H7 (cell line): Measurements from ENCODE around the gene MRPL10. TPM values are rescaled to one million over a fixed set of nuclear protein-coding genes. Genes with fewer than 3 reads are reported as not detected.
"Not testable (repeated sequence)": the region's sequence is repeated elsewhere in the genome, so short reads cannot be mapped to it uniquely, and the experiment has no call there.

Experiments used
- DNase-seq: peaks from one replicate; pipeline ENCODE4 v3.0.0; 2012
- H3K27me3 ChIP-seq: 2 replicates; pipeline ENCODE4 v1.6.0; 2011; ENCODE audit warnings: mild to moderate bottlenecking, low read length; ENCODE audit not compliant: control insufficient read depth, insufficient read depth
- H3K36me3 ChIP-seq: replicated peaks from 2 replicates; pipeline ENCODE4 v1.5.1; 2011; ENCODE audit warnings: low read length; ENCODE audit not compliant: control insufficient read depth, insufficient read depth
- H3K4me3 ChIP-seq: 2 replicates; pipeline ENCODE4 v1.5.1; 2011; ENCODE audit warnings: low read depth, mild to moderate bottlenecking, control low read depth, low read length, moderate library complexity; ENCODE audit not compliant: insufficient read depth
- total RNA-seq: library from RNA; depleted of rRNA; stranded (reverse); fragments of >200 nt; shearing (Covaris generic); gene quantifications from 2 replicates; pipeline ENCODE4 v1.2.3, GENCODE V29; 2014; rRNA removed

Gene MRPL10
- total RNA-seq, 1 experiment from 2014 or later, result 156 TPM

DNA sequence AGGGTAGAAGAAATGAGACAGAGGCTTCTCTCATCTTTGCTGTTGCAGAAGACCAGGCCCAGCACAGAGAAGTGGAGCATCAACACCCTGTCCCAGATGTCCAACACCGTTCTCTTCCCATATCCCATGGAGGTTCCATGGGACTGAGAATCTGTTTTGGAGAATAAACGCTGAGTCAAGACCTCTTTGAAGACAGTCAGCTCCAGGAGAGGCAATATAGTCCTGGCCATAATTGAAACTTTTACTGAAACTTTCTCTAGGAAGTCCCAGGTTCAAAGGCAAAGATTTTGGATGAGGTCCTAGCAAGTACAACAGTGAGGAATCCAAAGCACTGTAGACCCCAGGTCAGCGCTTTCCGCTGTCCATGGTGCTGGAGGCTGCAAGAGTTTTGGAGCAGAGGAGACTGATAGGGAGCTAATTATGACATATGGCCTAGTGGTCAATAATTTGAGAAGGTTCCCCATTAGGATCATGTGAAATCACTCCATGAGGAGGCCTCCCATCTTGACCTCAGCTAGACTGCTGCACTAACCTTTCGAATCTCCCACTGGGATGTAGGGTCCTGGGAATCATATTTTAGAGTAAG, 45.7 kb downstream of the MRPL10 start:
- Histone ChIP-seq H3K36me3 (no peaks in the 10 kb centered on the region), H3K4me3 (no peak overlapping the region), H3K27me3 (peaks cover 22% of the 10 kb centered on the region)
- DNase-seq, result peak; percentile 80

GRCh38 chr17:47781397-47781796, 49.9 kb downstream of the MRPL10 start:
- no peak for DNase-seq
- H3K4me3 ChIP-seq, result no peak overlapping the region
- H3K36me3 ChIP-seq, result no peaks in the 10 kb centered on the region
- H3K27me3 ChIP-seq, result no peaks in the 10 kb centered on the region; the same call in 1 of the 2 replicates

DNA sequence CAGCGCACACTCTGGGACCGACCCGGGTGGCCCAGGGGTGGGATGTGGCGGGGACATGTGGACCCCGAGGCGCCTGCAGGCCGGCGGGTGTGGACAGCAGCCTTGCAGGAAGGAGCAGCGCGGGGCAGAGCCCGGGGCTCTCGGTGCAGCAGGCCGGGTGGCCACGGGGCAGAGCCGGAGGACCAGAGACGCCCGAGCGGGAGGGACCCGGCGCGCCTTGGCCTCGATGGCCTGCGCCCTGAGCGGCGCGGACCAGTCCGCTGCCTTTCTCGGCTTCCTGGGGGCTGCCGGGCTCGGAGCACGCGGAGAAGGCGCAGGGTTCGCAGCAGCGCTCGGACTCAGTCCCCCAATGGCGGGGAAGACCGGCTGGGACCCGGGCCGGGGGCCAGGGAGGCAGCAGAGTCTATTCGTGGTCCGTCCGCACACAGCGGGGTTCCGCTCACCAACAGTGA, 53.1 kb downstream of the MRPL10 start:
- no peaks in the 10 kb centered on the region for H3K36me3 ChIP-seq
- DNase-seq, result peak; percentile 42
- H3K27me3 ChIP-seq, result peaks cover 7% of the 10 kb centered on the region; the same call in 1 of the 2 replicates
- H3K4me3 ChIP-seq, result no peak overlapping the region

GRCh38 chr17:47776330-47777197, 54.8 kb downstream of the MRPL10 start:
- Histone ChIP-seq H3K27me3 (peaks cover 7% of the 10 kb centered on the region; the same call in 1 of the 2 replicates), H3K36me3 (no peaks in the 10 kb centered on the region), H3K4me3 (no peak overlapping the region)
- peak; percentile 77 for DNase-seq

DNA sequence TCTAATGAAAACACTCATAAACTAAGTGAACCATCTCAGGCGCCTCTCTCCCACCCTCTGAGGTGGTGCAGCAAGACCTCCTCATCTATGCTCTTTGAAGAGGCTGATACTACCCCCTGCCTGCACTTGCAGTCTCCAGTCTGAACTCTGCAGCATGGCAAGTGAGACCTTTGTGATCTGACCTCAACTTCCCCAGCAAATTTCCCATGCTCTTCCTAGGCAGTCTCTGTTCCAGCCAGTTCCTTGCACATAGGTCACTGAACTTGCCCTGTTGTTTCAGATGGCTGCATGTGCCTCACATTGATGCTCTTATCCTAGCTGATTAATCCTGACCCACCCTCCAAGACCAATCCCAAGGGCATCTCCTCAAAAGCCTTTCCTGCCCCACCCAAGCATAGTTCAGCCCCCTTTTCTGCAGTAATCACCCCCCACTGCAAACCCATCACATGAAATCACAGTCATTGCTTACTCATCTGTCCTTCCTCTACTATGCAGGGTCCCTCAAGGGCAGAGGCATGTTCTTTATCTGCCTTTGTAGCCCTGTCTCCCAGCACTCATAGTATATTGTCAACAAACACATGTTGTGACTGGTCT, 56.3 kb downstream of the MRPL10 start:
- Histone ChIP-seq H3K4me3 (no peak overlapping the region), H3K27me3 (peaks cover 7% of the 10 kb centered on the region; the same call in 1 of the 2 replicates), H3K36me3 (no peaks in the 10 kb centered on the region)
- no peak for DNase-seq

DNA sequence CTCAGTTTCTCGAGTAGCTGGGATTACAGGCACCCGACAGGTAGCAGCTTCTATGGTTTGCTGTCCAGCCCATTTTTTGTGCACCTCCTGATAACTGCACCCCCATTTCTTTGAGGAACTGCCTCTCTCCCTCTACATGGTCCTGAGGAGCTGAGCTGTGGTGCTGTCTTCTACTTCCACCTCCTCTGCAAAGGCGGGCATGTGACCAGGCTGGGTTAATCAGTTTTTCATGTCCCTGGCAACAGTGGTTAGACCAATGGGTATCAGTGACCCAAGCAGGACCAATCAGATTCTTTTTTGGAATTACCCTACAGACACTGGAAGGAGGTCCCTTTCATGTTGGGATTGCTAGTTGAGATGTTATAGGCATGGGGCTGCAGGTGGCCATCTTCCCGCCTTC, 57.0 kb downstream of the MRPL10 start:
- Histone ChIP-seq H3K27me3 (peaks cover 7% of the 10 kb centered on the region; the same call in 1 of the 2 replicates), H3K36me3 (no peaks in the 10 kb centered on the region), H3K4me3 (no peak overlapping the region)
- no peak for DNase-seq

DNA sequence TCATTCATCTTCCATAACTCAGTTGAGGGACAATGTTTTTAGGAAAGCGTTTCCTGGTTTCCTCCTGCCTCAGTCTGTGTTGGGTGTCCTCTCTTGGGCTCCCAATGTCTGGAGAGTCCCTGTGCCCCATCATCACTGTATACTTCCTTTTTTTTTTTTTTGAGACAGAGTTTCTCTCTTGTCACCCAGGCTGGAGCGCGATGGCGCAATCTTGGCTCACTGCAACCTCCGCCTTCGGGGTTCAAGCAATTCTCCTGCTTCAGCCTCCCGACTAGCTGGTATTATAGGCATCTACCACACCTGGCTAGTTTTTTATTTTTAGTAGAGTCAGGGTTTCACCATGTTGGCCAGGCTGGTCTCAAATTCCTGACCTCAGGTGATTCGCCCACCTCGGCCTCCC, 57.7 kb downstream of the MRPL10 start:
- not testable (repeated sequence) for H3K27me3 ChIP-seq, H3K4me3 ChIP-seq, DNase-seq, H3K36me3 ChIP-seq

Other genes starting within 250 kb of the MRPL10 start
- gene KPNB1, start 181.6 kb downstream of the MRPL10 start, total RNA-seq, result 389 and 429 TPM in 2 replicates
- gene TBKBP1, start 137.4 kb downstream of the MRPL10 start, total RNA-seq, result 13.9 and 16.3 TPM in 2 replicates
- not detected in 2 replicates for gene TBX21, start 98.3 kb downstream of the MRPL10 start, total RNA-seq
- 11.3 and 21.8 TPM in 2 replicates for gene OSBPL7, start 9.7 kb downstream of the MRPL10 start, total RNA-seq
- gene LRRC46, start 129 bp upstream of the MRPL10 start, total RNA-seq, result 0.21 and 0.30 TPM in 2 replicates
- 35.5 and 48.6 TPM in 2 replicates for gene SCRN2, start 9.7 kb upstream of the MRPL10 start, total RNA-seq
- 0.07 and 0.10 TPM in 2 replicates for gene SP6, start 19.6 kb upstream of the MRPL10 start, total RNA-seq
- gene SP2, start 64.7 kb upstream of the MRPL10 start, total RNA-seq, result 2.7 and 3.2 TPM in 2 replicates
- 8.9 and 12.9 TPM in 2 replicates for gene PNPO, start 110.0 kb upstream of the MRPL10 start, total RNA-seq
- 0.10 TPM in 1 of 2 replicates, not detected in the other for gene PRR15L, start 126.3 kb upstream of the MRPL10 start, total RNA-seq
- 63.9 and 79.1 TPM in 2 replicates for gene CDK5RAP3, start 139.6 kb upstream of the MRPL10 start, total RNA-seq
- not detected in 2 replicates for gene COPZ2, start 206.3 kb upstream of the MRPL10 start, total RNA-seq
- 89.5 and 114 TPM in 2 replicates for gene NFE2L1, start 216.8 kb upstream of the MRPL10 start, total RNA-seq